ENCODE results near the gene LAMP2. TPM values are rescaled to one million over a fixed set of nuclear protein-coding genes. Genes with fewer than 3 reads are reported as not detected.

Gene LAMP2
- total RNA-seq, 8 experiments from 2014 or later: 30.8 to 197 (median 80.6) TPM

- Histone ChIP-seq H3K27ac (no peak overlapping the region), H3K4me3 (no peak overlapping the region), H3K4me1 (replicated peaks in 1 of 2) (no peaks in the 10 kb centered on the region)
- peak in 7 of 8 experiments; percentile 39 to 81 (median 61) for ATAC-seq (replicated peaks in 6 of 8)
- WGBS, 10 experiments: 0 to 86% (median 25%) methylated on average over 1 to 3 of the region's 3 CpGs; no CpG with 5 or more reads in 3 of the 10 experiments
- in situ Hi-C loops (cut with MboI; ENCODE audit: low pct_unique_long_range_greater_than_20kb in 2 of 9, low sequenced_read_pairs in 9 of 9, unreplicated experiment in 9 of 9): loop anchor here in 2 of 9 experiments (25.0 kb wide), 2 partner anchors 140 to 365 kb away; partner anchors contain the start of genes TMEM255A (in 2 of the 2) and RHOXF2B (in 1 of the 2)
Measured at GRCh38 chrX:120452131-120452530, 17.0 kb downstream of the LAMP2 start.

GRCh38 chrX:120450163-120450562 is 18.9 kb downstream of the LAMP2 start:
- no peak for ATAC-seq (replicated peaks in 6 of 8)
- in situ Hi-C loops (cut with MboI; ENCODE audit: low pct_unique_long_range_greater_than_20kb in 2 of 9, low sequenced_read_pairs in 9 of 9, unreplicated experiment in 9 of 9): loop anchor here in 2 of 9 experiments (25.0 kb wide), 2 partner anchors 138 to 363 kb away; partner anchors contain the start of genes TMEM255A (in 2 of the 2) and RHOXF2B (in 1 of the 2)

GRCh38 chrX:120446498-120446897 is 22.6 kb downstream of the LAMP2 start:
- H3K27ac ChIP-seq: no peak overlapping the region
- no peak overlapping the region for H3K4me3 ChIP-seq
- no peaks in the 10 kb centered on the region for H3K4me1 ChIP-seq (replicated peaks in 1 of 2)
- in situ Hi-C loops (cut with MboI; ENCODE audit: low pct_unique_long_range_greater_than_20kb in 2 of 9, low sequenced_read_pairs in 9 of 9, unreplicated experiment in 9 of 9): no loop called here
- ATAC-seq (replicated peaks in 6 of 8): peak in 6 of 8 experiments; percentile 22 to 60 (median 37)
- 59 to 100% (median 74%) methylated on average over 1 to 8 of the region's 8 CpGs; no CpG with 5 or more reads in 4 of the 10 experiments for WGBS, 10 experiments

More at GRCh38 chrX:120450163-120450562, 18.9 kb downstream of the LAMP2 start:
- Histone ChIP-seq H3K4me3 (no peak overlapping the region), H3K27ac (no peak overlapping the region), H3K4me1 (replicated peaks in 1 of 2) (no peaks in the 10 kb centered on the region)
- 50 to 100% (median 80%) methylated on average over 1 to 3 of the region's 3 CpGs; no CpG with 5 or more reads in 3 of the 10 experiments for WGBS, 10 experiments

- 27 to 100% (median 81%) methylated on average over 1 to 3 of the region's 3 CpGs; no CpG with 5 or more reads in 6 of the 10 experiments for WGBS, 10 experiments
- in situ Hi-C loops (cut with MboI; ENCODE audit: low pct_unique_long_range_greater_than_20kb in 2 of 9, low sequenced_read_pairs in 9 of 9, unreplicated experiment in 9 of 9): no loop called here
- no peaks in the 10 kb centered on the region for H3K4me1 ChIP-seq (replicated peaks in 1 of 2)
- ATAC-seq (replicated peaks in 6 of 8): no peak
- no peak overlapping the region for H3K27ac ChIP-seq
- no peak overlapping the region for H3K4me3 ChIP-seq
Measured at GRCh38 chrX:120439921-120440320, 29.2 kb downstream of the LAMP2 start.

GRCh38 chrX:120429776-120430540 is 39.1 kb downstream of the LAMP2 start:
- H3K4me3 ChIP-seq: no peak overlapping the region
- in situ Hi-C loops (cut with MboI; ENCODE audit: low pct_unique_long_range_greater_than_20kb in 2 of 9, low sequenced_read_pairs in 9 of 9, unreplicated experiment in 9 of 9): no loop called here
- H3K27ac ChIP-seq: no peak overlapping the region
- ATAC-seq (replicated peaks in 6 of 8): no peak
- no peaks in the 10 kb centered on the region for H3K4me1 ChIP-seq (replicated peaks in 1 of 2)
- WGBS, 10 experiments: 40 to 93% (median 70%) methylated on average over 1 to 2 of the region's 2 CpGs; no CpG with 5 or more reads in 6 of the 10 experiments

- in situ Hi-C loops (cut with MboI; ENCODE audit: low pct_unique_long_range_greater_than_20kb in 2 of 9, low sequenced_read_pairs in 9 of 9, unreplicated experiment in 9 of 9): no loop called here
- peak in 2 of 8 experiments; percentile 28 to 57 for ATAC-seq (replicated peaks in 6 of 8)
- WGBS, 10 experiments: 0 to 100% (median 42%) methylated on average over 1 to 2 of the region's 2 CpGs; no CpG with 5 or more reads in 5 of the 10 experiments
Measured at GRCh38 chrX:120428309-120428708, 40.8 kb downstream of the LAMP2 start.

GRCh38 chrX:120426599-120426998 is 42.5 kb downstream of the LAMP2 start:
- no peak for ATAC-seq (replicated peaks in 6 of 8)
- Histone ChIP-seq H3K4me1 (replicated peaks in 1 of 2) (no peaks in the 10 kb centered on the region), H3K27ac (no peak overlapping the region), H3K4me3 (no peak overlapping the region)
- in situ Hi-C loops (cut with MboI; ENCODE audit: low pct_unique_long_range_greater_than_20kb in 2 of 9, low sequenced_read_pairs in 9 of 9, unreplicated experiment in 9 of 9): no loop called here

More at GRCh38 chrX:120428309-120428708, 40.8 kb downstream of the LAMP2 start:
- Histone ChIP-seq H3K4me1 (replicated peaks in 1 of 2) (no peaks in the 10 kb centered on the region), H3K4me3 (no peak overlapping the region), H3K27ac (no peak overlapping the region)

- WGBS, 10 experiments: 0 to 27% (median 20%) methylated on average over 1 to 2 of the region's 2 CpGs; no CpG with 5 or more reads in 7 of the 10 experiments
- in situ Hi-C loops (cut with MboI; ENCODE audit: low pct_unique_long_range_greater_than_20kb in 2 of 9, low sequenced_read_pairs in 9 of 9, unreplicated experiment in 9 of 9): no loop called here
Measured at GRCh38 chrX:120419463-120419862, 49.6 kb downstream of the LAMP2 start.

GRCh38 chrX:120408168-120408567 is 60.9 kb downstream of the LAMP2 start:
- H3K4me1 ChIP-seq (replicated peaks in 1 of 2): no peaks in the 10 kb centered on the region
- WGBS, 10 experiments: 0 to 100% (median 75%) methylated on average over 1 of the region's 1 CpG; no CpG with 5 or more reads in 7 of the 10 experiments
- H3K4me3 ChIP-seq: no peak overlapping the region
- no peak for ATAC-seq (replicated peaks in 6 of 8)
- in situ Hi-C loops (cut with MboI; ENCODE audit: low pct_unique_long_range_greater_than_20kb in 2 of 9, low sequenced_read_pairs in 9 of 9, unreplicated experiment in 9 of 9): no loop called here
- no peak overlapping the region for H3K27ac ChIP-seq

More at GRCh38 chrX:120419463-120419862, 49.6 kb downstream of the LAMP2 start:
- Histone ChIP-seq H3K4me1 (replicated peaks in 1 of 2) (no peaks in the 10 kb centered on the region), H3K27ac (no peak overlapping the region), H3K4me3 (no peak overlapping the region)
- no peak for ATAC-seq (replicated peaks in 6 of 8)

- no peaks in the 10 kb centered on the region for H3K4me1 ChIP-seq (replicated peaks in 1 of 2)
- H3K27ac ChIP-seq: no peak overlapping the region
- WGBS, 10 experiments: 30 to 63% (median 34%) methylated on average over 2 to 5 of the region's 5 CpGs; no CpG with 5 or more reads in 7 of the 10 experiments
- in situ Hi-C loops (cut with MboI; ENCODE audit: low pct_unique_long_range_greater_than_20kb in 2 of 9, low sequenced_read_pairs in 9 of 9, unreplicated experiment in 9 of 9): no loop called here
- no peak overlapping the region for H3K4me3 ChIP-seq
- ATAC-seq (replicated peaks in 6 of 8): no peak
Measured at GRCh38 chrX:120406638-120407037, 62.5 kb downstream of the LAMP2 start.

GRCh38 chrX:120402369-120402768 is 66.7 kb downstream of the LAMP2 start:
- Histone ChIP-seq H3K4me3 (no peak overlapping the region), H3K4me1 (replicated peaks in 1 of 2) (no peaks in the 10 kb centered on the region), H3K27ac (no peak overlapping the region)
- in situ Hi-C loops (cut with MboI; ENCODE audit: low pct_unique_long_range_greater_than_20kb in 2 of 9, low sequenced_read_pairs in 9 of 9, unreplicated experiment in 9 of 9): no loop called here
- peak in 2 of 8 experiments; percentile 82 to 97 for ATAC-seq (replicated peaks in 6 of 8)
- 33% methylated on average over 1 of the region's 2 CpGs; no CpG with 5 or more reads in 9 of the 10 experiments for WGBS, 10 experiments

GRCh38 chrX:120401301-120401700 is 67.8 kb downstream of the LAMP2 start:
- Histone ChIP-seq H3K27ac (no peak overlapping the region), H3K4me3 (no peak overlapping the region), H3K4me1 (replicated peaks in 1 of 2) (no peaks in the 10 kb centered on the region)
- ATAC-seq (replicated peaks in 6 of 8): no peak
- in situ Hi-C loops (cut with MboI; ENCODE audit: low pct_unique_long_range_greater_than_20kb in 2 of 9, low sequenced_read_pairs in 9 of 9, unreplicated experiment in 9 of 9): no loop called here

GRCh38 chrX:120380699-120381098 is 88.4 kb downstream of the LAMP2 start:
- Histone ChIP-seq H3K27ac (no peak overlapping the region), H3K4me1 (replicated peaks in 1 of 2) (no peaks in the 10 kb centered on the region), H3K4me3 (no peak overlapping the region)
- WGBS, 10 experiments: 0 to 20% (median 10%) methylated on average over 1 of the region's 3 CpGs; no CpG with 5 or more reads in 7 of the 10 experiments
- in situ Hi-C loops (cut with MboI; ENCODE audit: low pct_unique_long_range_greater_than_20kb in 2 of 9, low sequenced_read_pairs in 9 of 9, unreplicated experiment in 9 of 9): no loop called here
- peak in 3 of 8 experiments; percentile 61 to 74 (median 63) for ATAC-seq (replicated peaks in 6 of 8)
